GM19397 (cell line): ENCODE results near the gene AFF1.
"Not testable (repeated sequence)": the region's sequence is repeated elsewhere in the genome, so short reads cannot be mapped to it uniquely, and the experiment has no call there.

Experiments used
- ATAC-seq: cut with Tn5 transposase; IDR thresholded peaks from one replicate; pipeline ENCODE4 v1.9.1; 2021; ENCODE audit warnings: mild to moderate bottlenecking, moderate library complexity; ENCODE audit not compliant: unreplicated experiment

AFF1 gene

GRCh38 chr4:87007528-87008446 is 73.0 kb downstream of the AFF1 start:
- no peak for ATAC-seq

- ATAC-seq, result no peak
These were observed 74.4 kb downstream of the AFF1 start for GRCh38 chr4:87009095-87009648.

- ATAC-seq, result no peak
These were observed 75.4 kb downstream of the AFF1 start for GRCh38 chr4:87010192-87010591.

DNA sequence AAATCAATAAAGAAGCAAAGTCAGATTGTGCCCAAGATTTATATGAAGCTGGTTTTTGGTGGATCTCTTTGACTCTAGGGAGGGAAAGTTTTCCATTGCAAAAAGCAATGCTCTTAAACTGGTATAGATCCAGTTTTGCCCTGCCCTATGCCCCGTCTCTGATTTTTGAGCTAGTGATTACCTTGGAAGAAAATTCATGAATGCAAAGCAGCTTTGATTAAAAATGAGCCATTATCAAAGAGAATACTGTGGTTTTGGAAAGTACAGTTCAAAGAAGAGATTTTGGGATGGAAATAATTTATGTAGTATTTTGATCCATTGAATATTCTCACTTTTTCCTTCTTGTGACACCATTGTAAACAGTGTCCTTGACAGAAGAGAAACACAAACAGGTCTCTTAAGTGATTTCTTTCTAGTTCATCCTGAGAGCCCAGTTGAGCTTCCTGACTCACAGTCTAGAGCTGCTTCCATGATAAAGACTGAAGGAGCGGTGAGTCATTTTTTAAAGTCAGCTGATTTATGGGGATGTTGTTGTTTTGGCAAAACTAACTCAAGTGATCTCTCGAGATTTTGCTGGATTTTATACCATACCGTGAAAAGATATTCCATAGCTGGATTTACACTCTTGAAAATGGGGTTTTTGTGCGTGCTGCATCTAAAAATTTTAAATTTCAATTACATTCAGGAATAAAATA is 76.7 kb downstream of the AFF1 start:
- ATAC-seq, result no peak

- ATAC-seq, result peak; percentile 82
These were observed 77.6 kb downstream of the AFF1 start for GRCh38 chr4:87012265-87012953.

GRCh38 chr4:87012954-87013308 is 78.1 kb downstream of the AFF1 start:
- not testable (repeated sequence) for ATAC-seq

DNA sequence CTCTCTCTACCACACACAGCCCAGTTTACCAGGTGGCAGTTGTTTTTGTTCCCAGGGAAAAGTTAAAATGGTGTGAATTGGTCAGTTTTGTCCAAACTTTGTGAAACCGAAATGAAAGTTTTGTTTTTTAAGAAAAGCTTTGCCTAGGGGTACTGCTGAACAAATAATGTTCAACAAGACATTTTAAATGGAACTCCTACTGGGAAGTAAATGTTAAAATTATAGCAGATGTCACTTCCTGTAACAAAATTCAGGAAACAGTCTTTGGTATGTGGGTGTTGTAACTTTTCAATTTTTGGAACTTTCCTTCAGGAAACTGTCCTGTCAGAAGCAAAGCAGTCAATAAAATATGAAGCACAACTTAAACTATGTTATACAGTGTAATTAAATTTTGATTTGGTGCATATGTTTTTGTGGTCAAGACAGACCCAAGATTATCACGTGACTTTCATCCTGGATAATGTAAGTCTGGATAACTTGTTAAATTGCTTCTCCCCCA is 79.5 kb downstream of the AFF1 start:
- no peak for ATAC-seq

GRCh38 chr4:87015416-87015815 is 80.6 kb downstream of the AFF1 start:
- no peak for ATAC-seq

DNA sequence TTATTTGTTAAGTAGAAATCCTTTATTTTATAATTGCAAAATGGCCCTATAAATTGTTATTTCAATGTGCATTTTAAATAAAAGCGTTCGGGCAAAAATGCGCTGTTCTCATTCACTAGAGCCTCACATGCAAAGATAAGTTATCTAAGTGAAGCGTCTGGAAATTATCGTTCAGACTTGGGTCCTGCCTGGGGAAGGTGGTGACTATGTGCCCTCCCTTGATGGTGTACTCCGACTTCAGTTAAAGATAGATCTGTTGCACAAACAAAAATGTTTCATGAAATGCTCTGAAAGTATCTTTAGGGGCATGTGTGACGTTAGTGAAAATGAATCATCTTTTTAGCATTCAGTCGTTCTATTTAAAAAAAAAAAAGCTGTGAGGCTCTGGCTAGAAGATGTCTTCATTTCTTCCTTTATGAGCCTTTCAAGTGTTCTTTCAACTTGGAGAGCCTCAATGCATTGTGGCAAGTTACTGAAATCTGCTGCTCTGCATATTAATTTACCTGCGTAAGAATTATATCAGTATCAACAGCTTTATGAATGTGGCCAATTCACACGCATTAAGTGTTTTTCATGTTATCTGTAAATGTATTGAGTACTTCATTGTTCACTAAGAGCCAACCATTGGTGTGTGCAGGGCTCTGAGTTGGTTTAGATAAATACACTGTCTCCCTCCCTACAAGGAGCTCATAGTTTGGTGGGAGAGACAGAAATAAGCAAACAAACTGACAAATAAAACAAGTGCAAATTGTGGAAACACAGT is 83.0 kb downstream of the AFF1 start:
- no peak for ATAC-seq

DNA sequence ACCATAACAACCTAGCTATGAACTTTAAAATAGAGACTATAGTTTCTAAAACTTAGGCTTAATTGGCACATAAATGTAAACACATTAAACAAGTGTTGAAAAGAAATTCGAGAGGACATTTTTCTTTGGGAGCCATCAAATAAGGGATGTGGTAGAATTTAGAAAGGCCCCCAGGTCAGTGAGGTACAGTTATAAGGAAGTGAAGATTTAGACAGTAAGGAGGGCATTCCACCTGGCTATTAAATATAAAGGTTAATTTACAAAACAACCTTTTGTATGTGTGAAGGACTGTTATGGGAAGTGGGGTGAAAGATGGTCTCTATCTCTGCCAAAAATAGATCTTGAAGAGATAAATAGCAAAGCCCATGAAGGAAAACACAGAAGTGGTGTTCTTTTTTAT is 83.9 kb downstream of the AFF1 start:
- ATAC-seq, result no peak

DNA sequence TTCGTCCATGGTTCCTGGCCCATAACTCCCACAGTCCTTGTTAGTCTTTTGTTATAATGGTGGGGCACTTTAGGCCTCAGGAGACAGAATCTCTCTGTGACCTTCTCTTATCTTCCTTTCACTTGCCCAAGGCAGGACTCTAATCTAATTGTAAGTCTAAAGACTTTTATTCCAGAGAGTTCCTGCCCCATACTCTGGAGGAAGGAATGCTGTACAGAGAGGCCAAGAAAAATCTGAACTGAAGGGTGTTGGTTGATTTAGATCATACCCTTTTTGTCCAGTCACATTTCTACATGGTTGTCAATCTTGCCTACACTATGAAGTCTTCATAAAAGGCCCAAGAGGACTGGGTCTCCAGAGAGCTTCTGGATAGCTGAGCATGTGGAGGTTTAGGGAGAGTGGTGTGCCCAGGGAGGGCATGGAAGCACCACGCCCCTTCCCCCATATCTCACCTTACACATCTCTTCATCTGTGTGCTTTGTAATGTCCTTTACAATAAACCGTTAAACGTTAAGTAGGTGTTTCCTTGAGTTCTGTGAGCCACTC is 84.5 kb downstream of the AFF1 start:
- no peak for ATAC-seq

DNA sequence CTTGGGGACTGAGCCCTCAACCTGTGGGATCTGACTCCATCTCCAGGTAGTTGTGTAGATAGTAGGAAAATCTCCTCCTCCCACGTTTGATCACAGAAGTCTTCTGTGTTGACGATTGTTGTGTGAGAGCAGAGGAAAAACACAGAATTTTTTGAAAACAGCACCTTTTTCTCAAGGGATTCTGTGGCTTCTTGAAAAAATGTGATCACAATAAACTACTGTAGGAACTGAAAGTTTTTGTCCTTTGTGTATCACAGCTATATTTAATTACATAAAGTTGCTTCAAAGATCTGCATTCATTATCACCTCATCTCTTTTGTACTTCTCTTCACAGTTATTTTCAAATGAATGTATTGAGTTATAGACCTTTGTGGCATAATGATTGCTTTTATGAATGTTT is 85.1 kb downstream of the AFF1 start:
- no peak for ATAC-seq

DNA sequence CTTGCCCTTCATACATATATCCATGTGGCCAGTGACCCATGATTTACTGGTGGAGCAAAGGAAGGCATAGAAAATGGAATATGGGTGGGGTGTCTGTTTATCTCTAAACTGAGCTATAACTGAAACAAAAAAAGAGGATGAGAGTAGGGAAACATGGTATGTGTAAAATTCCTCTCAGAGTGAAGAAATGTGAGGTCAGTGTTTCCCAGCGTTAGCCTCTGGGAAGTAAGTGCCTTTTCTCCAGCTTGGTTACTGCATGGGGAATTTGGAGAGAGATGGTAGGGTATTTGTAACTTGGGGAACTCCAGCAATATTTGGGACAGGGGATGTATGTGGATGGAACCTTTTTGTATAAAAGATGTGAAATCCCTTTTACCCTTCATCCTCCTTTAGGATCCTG is 89.4 kb downstream of the AFF1 start:
- no peak for ATAC-seq

DNA sequence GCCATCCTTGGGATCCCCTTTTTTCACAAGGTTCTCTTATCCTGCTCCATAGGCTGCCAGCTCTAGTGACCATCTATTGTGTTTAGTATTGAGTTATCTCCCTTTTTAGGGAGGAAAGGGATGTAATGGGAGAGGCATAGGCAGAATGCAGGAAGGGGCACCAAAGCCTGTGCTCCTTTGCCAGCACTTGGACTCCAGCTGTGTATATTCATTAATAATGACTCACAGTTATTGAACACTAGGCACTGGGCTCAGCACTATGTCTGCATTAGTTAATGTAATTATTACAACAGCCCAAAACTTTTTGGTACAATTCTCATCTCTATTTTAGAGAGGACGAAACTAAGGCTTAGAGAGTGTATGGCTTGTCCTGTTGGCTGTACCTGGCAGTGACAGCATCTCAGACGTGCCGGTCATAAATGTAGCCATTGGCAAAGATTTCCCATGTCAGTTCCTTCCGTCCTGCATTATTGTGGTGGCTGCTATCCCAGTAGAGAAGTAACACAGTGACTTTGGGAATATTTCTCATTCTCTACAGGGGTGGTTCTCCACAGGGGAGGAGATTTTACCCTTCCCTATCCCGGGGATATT is 90.3 kb downstream of the AFF1 start:
- ATAC-seq, result no peak

DNA sequence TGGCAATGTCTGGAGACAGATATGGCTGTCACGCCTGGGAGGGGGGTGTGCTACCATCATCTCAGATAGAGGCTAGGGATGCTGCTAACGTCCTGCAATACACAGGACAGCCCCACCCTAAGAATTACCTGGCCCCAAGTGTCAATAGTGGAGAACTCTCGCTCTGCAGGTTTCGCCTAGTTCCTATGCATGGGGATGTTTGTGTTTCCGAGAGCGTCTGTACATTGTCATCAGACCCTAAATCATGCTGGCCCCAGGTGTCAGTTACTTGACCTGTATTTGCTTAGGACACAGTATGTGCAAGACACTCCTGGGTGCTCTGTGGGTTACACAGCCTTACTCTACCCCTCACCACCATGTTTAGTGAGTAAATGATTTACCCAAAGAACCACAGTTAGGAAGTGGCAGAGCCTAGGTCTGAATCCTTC is 90.8 kb downstream of the AFF1 start:
- ATAC-seq, result peak; percentile 85

- ATAC-seq, result peak; percentile 72
These were observed 92.1 kb downstream of the AFF1 start for GRCh38 chr4:87026800-87027495.

- no peak for ATAC-seq
These were observed 94.5 kb downstream of the AFF1 start for GRCh38 chr4:87029356-87029755.

DNA sequence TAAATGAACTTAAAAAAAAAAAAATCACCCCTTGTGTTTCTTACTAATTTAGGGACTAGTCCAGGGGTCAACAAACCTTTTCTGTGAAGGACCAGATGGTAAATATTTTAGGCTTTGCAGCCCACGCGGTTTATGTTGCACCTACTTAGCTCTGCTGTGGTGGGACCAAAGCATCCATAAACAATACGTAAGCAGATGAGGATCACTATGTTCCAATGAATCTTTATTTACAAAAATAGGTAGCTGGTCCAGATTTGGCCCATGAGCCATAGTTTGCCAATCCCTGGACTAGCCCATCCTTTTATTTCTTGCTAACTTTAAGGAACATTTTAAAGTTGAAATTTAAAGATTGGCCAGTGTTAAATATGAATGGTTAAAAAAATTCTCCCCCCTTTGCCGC is 95.3 kb downstream of the AFF1 start:
- ATAC-seq, result no peak

DNA sequence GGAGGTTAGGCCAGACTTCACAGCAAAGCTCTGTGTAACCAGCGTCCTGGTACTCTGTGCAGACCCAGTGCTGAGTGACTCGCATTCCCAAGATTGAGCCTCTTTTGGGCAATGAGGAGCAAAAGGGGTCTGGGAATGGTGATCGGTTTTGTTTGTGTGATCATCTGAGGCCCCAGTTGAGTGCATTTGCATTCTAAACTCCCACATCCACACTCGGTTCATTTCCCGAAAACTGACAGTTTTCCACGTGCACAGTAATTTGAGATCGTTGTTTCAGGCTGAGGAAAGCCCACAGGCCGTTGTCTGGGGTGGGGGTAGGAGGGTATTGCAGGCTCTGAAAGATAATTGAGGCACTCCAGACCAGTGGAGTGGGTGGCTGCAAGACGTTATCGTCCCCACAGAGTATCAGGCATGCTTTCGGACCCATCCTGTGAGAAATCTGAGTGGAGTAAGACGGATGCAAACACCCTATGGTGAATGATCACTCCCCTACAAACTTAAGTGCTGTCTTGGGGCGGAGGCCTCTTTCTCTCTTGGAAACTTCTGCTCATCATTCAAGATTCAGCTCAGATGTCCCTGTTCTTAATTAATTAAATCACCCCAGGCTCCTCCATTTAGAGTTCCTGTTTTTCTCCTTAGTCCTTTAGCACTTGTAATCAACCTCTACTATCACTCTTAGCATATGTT is 96.1 kb downstream of the AFF1 start:
- ATAC-seq, result no peak
